H1 (cell line): Measurements from ENCODE around the gene GTSE1.

Experiments used
- BRCA1 ChIP-seq: IDR thresholded peaks from 2 replicates; pipeline ENCODE4 v1.6.1; 2012; ENCODE audit warnings: low read depth, low read length, improper control_type of control experiment
- CHD1 ChIP-seq: IDR thresholded peaks from 2 replicates; pipeline ENCODE4 v1.6.1; 2012; ENCODE audit warnings: low read depth, low read length, improper control_type of control experiment
- SP1 ChIP-seq: IDR thresholded peaks from 2 replicates; pipeline ENCODE4 v1.6.1; 2011; ENCODE audit warnings: low read depth, low read length
- TAF1 ChIP-seq: IDR thresholded peaks from 2 replicates; pipeline ENCODE4 v1.6.1; 2011; ENCODE audit warnings: mild to moderate bottlenecking, low read depth, low read length

DNA sequence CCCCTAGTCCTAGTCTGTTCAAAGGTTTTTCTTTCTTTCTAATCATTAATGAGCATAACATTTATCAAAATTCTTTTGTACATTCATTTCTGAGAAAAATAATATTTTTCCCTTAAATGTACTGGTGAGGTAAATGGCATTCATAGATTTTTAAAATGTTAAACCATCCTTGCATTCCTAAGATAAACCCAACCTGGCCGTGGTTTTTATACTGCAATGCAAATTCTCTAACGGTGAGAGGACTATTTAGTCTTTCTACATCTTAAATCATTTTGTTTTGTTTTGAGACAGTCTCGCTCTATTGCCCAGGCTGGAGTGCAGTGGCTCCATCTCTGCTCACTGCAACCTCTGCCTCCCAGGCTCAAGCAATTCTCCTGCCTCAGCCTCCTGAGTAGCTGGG, 79.4 kb downstream of the GTSE1 start:
- TF ChIP-seq CHD1 (no peak), BRCA1 (no peak), SP1 (no peak), TAF1 (no peak)
